ENCODE results near the gene GLO1. TPM values are rescaled to one million over a fixed set of nuclear protein-coding genes. Genes with fewer than 3 reads are reported as not detected.

The GLO1 gene
- total RNA-seq, result 210 and 245 TPM in 2 replicates

DNA sequence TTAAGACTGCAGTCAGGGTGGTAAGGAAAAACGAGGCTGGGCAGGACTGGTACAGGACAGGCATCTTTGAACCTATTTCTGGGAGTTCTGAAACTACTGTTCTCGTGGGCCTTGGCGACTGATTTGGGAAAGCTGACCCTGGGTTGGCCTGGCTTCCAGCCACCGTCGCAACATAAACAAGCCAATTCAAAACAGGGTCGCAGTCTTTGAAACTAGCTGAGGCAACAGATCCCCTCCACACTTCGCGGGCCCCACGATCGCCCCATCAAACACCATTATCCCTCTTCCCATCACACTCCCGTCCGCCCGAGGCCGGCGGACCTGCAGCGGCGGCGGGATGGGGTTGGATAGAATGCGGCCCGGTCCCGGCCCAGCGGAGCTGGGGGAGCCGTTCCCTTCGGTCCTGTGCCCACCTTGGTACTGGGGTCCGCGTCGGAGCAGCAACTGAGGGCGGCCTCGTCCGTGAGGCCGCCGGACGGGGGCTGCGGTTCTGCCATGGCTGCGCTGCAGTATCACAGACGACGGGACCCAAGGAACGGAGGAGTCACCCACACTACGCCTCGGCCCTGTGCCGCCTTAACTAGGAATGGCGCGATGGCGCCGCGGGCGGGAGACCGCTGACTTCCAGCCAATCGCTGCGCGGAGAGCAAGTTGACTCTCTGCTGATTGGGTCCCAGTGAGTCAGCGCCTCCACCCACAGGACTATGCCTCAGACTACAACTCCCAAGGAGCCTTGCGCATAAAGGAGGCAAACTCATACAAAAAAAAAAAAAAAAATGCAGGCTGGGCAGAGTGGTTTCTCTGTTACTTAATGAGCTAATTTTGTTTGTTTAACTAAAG lies at the start of gene GLO1:
Gene GLO1 (minus strand): TSS at position 588 of the 840 bp plus-strand sequence. CDS start 91 bp downstream, at position 497.

GRCh38 chr6:38715016-38715689 lies 12.2 kb upstream of the GLO1 start, which contains the start of gene DNAH8:
DNAH8 (plus strand) TSS chr6:38715311; CDS start chr6:38722810, 7,499 bp downstream.

DNA sequence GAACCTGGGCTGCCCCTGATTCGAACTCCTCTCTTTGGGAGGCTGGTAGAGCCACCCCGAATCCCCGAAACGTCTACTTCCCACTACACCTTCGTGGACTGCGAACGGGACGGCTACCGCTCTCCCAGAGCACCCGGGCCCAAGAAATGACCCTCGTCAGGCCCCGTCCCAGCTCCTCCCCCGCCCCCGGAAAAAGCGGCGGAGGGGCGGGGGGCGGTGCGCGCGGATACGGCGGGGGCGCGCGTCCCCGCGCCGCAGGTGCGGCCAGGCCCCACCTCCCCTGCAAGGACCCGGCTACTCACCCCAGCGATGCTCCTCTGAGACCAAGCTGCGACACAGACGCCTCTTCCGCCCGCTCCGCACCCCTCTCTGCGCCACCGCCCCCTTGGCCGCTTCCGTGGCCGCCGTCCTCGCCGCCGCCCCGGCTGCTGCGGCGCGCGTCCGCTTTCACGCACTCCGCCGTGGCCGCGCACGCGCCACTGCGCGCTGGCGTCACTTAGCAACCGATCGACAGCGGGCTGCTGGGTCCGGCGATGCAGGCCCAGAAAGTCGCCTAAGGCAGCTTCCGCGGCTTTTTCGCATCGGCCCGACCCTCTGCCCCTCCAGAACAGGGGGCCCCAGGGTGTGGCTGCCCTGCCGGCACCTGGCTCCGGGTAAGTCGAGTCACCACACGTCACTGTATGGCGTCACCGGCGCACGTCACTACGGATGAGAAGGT lies 63.3 kb downstream of the GLO1 start, which contains the start of gene BTBD9:
Gene BTBD9 (minus strand): TSS at position 432 of the 718 bp plus-strand sequence.

Other genes with a start within 250 kb of the GLO1 start
- gene BTBD9, start 63.2 kb downstream of the GLO1 start, total RNA-seq, result 2.7 and 3.6 TPM in 2 replicates
- not detected in 2 replicates for gene DNAH8, start 12.2 kb upstream of the GLO1 start, total RNA-seq

Measured in bronchus fibroblast of lung (primary cell).